HCT116 (cell line): ENCODE data around the gene CCDC81. TPM values are rescaled to one million over a fixed set of nuclear protein-coding genes. Genes with fewer than 3 reads are reported as not detected.
"Not testable (repeated sequence)": the region's sequence is repeated elsewhere in the genome, so short reads cannot be mapped to it uniquely, and the experiment has no call there.

Source experiments
- ATAC-seq: fragments of 200-7000 bp; cut with Tn5 transposase; 2 replicates; pipeline ENCODE4 v1.9.1; 2020; ENCODE audit warnings: mild to moderate bottlenecking, moderate library complexity
- BruUV-seq: library from RNA; stranded (reverse); fragments of 400-500 nt; replicated peaks from 2 replicates; lab custom pipeline; 2021; lab: Mats Ljungman, UMichigan
- CTCF ChIA-PET: fragments of 300-600 bp; sonication (Branson Sonifier 250); formaldehyde crosslinking; loops from one replicate; lab custom pipeline; 2021; ENCODE audit warnings: antibody characterized with exemption; lab: Charles Lee
- POLR2A ChIA-PET: fragments of 300-600, 350-600 bp; sonication (Branson Sonifier 250); formaldehyde crosslinking; loops from one replicate; lab custom pipeline; 2021; ENCODE audit warnings: antibody characterized with exemption; lab: Charles Lee
- RAD21 ChIA-PET, 2 experiments: fragments of 300-600 bp; sonication (Branson Sonifier 250); formaldehyde crosslinking; loops; one replicate each; lab custom pipeline; 2023; ENCODE audit warnings: low total read pairs in 2 of 2; ENCODE audit not compliant: uncharacterized antibody in 2 of 2, unreplicated experiment in 2 of 2, low non-redundant PET in 1 of 2; lab: Charles Lee
- DNase-seq: peaks from one replicate; pipeline ENCODE4 v3.0.0-alpha.2; 2010; ENCODE audit warnings: low read depth, low spot score
- H2AFZ ChIP-seq: fragments of 200-600 bp; shearing (Covaris generic), sonication (generic); 2 replicates; pipeline ENCODE4 v1.6.1; 2017; ENCODE audit warnings: low read depth, mixed run types, mixed read lengths, antibody characterized with exemption, low read length; ENCODE audit not compliant: poor library complexity, severe bottlenecking
- H3K27ac ChIP-seq: 2 replicates; pipeline ENCODE4 v1.5.1; 2012; ENCODE audit warnings: low read depth, low read length
- H3K27me3 ChIP-seq: fragments of 200-600 bp; sonication (generic); 2 replicates; pipeline ENCODE4 v1.6.1; 2016; ENCODE audit warnings: mixed run types, low read length, mixed read lengths; ENCODE audit not compliant: insufficient read depth
- H3K36me3 ChIP-seq, 2 experiments: fragments of 200-500 bp in 1 of 2; fragments of 200-600 bp in 1 of 2; sonication (Bioruptor generic) in 1 of 2; sonication (generic) in 1 of 2; 2 replicates each; pipeline versions ENCODE4 v1.5.1 to v1.6.1; 2014 to 2016; ENCODE audit warnings: low read length in 2 of 2, inconsistent platforms in 1 of 2, mixed read lengths in 1 of 2, mixed run types in 1 of 2; ENCODE audit not compliant: insufficient read depth in 2 of 2, control insufficient read depth in 1 of 2
- H3K4me1 ChIP-seq, 2 experiments: fragments of 200-600 bp in 1 of 2; sonication (generic) in 1 of 2; 2 replicates each; pipeline versions ENCODE4 v1.5.1 to v1.6.1; 2012 to 2017; ENCODE audit warnings: low read length in 2 of 2, inconsistent platforms in 1 of 2, mild to moderate bottlenecking in 1 of 2, mixed read lengths in 1 of 2, mixed run types in 1 of 2, moderate library complexity in 1 of 2; ENCODE audit not compliant: insufficient read depth in 2 of 2, control insufficient read depth in 1 of 2
- H3K4me2 ChIP-seq: fragments of 200-600 bp; sonication (generic); 2 replicates; pipeline ENCODE4 v1.6.1; 2017; ENCODE audit warnings: mixed run types, low read length, mixed read lengths
- H3K4me3 ChIP-seq, 2 experiments: fragments of 200-600 bp in 1 of 2; sonication (generic) in 1 of 2; replicated peaks in 1 of 2; 2 replicates each; pipeline ENCODE4 v1.5.1; 2011 to 2016; ENCODE audit warnings: low read length in 2 of 2, control low read depth in 1 of 2, low read depth in 1 of 2, mild to moderate bottlenecking in 1 of 2, mixed read lengths in 1 of 2, mixed run types in 1 of 2
- H3K79me2 ChIP-seq: fragments of 200-600 bp; sonication (generic); 2 replicates; pipeline ENCODE4 v1.6.1; 2017; ENCODE audit warnings: mild to moderate bottlenecking, mixed run types, low read length, moderate library complexity, mixed read lengths; ENCODE audit not compliant: insufficient read depth
- H3K9ac ChIP-seq: fragments of 200-600 bp; sonication (generic); 2 replicates; pipeline ENCODE4 v1.6.1; 2016; ENCODE audit warnings: low read length, mixed read lengths
- H3K9me2 ChIP-seq: fragments of 200-600 bp; sonication (generic), shearing (Covaris generic); 2 replicates; pipeline ENCODE4 v1.6.1; 2017; ENCODE audit warnings: mixed run types, mild to moderate bottlenecking, moderate library complexity; ENCODE audit not compliant: insufficient read depth
- H3K9me3 ChIP-seq, 2 experiments: fragments of 200-500 bp in 1 of 2; fragments of 200-600 bp in 1 of 2; sonication (Bioruptor generic) in 1 of 2; sonication (generic) in 1 of 2; 2 replicates each; pipeline ENCODE4 v1.6.1; 2014 to 2017; ENCODE audit warnings: low read length in 2 of 2, mixed read lengths in 2 of 2, inconsistent platforms in 1 of 2, low read depth in 1 of 2, mild to moderate bottlenecking in 1 of 2, mixed run types in 1 of 2, moderate library complexity in 1 of 2; ENCODE audit not compliant: control insufficient read depth in 1 of 2, insufficient read depth in 1 of 2
- H4K20me1 ChIP-seq: fragments of 200-600 bp; sonication (generic), shearing (Covaris generic); 2 replicates; pipeline ENCODE4 v1.6.1; 2017; ENCODE audit warnings: mixed run types, mild to moderate bottlenecking, moderate library complexity; ENCODE audit not compliant: insufficient read depth
- CBX3 ChIP-seq: IDR thresholded peaks from 2 replicates; pipeline ENCODE4 v1.6.1; 2012; ENCODE audit warnings: low read depth
- CEBPB ChIP-seq: IDR thresholded peaks from 2 replicates; pipeline ENCODE4 v1.6.1; 2012; ENCODE audit warnings: low read depth
- EGR1 ChIP-seq: IDR thresholded peaks from 2 replicates; pipeline ENCODE4 v1.6.1; 2012; ENCODE audit warnings: low read depth
- ELF1 ChIP-seq: IDR thresholded peaks from 2 replicates; pipeline ENCODE4 v1.6.1; 2012; ENCODE audit warnings: low read depth, borderline replicate concordance
- EZH2phosphoT487 ChIP-seq: fragments of 200-600 bp; IDR thresholded peaks from 2 replicates; pipeline ENCODE4 v1.6.1; 2018; ENCODE audit warnings: antibody characterized with exemption, borderline replicate concordance
- FOSL1 ChIP-seq: IDR thresholded peaks from 2 replicates; pipeline ENCODE4 v1.6.1; 2012; ENCODE audit warnings: low read depth
- POLR2A ChIP-seq: IDR thresholded peaks from 2 replicates; pipeline ENCODE4 v1.7.0; 2011; ENCODE audit warnings: borderline replicate concordance; ENCODE audit not compliant: insufficient read depth, insufficient read length; ENCODE audit errors: extremely low read depth
- RAD21 ChIP-seq: IDR thresholded peaks from 2 replicates; pipeline ENCODE4 v1.6.1; 2012; ENCODE audit warnings: low read depth, mild to moderate bottlenecking
- SP1 ChIP-seq: IDR thresholded peaks from 2 replicates; pipeline ENCODE4 v1.6.1; 2012; ENCODE audit warnings: low read depth
- TCF7L2 ChIP-seq: IDR thresholded peaks from 2 replicates; pipeline ENCODE4 v1.7.0; 2011; ENCODE audit warnings: borderline replicate concordance, inconsistent platforms; ENCODE audit not compliant: insufficient read depth, insufficient read length; ENCODE audit errors: extremely low read depth
- YY1 ChIP-seq: IDR thresholded peaks from 2 replicates; pipeline ENCODE4 v1.6.1; 2011; ENCODE audit warnings: low read length, low read depth, moderate library complexity, mild to moderate bottlenecking; ENCODE audit not compliant: insufficient replicate concordance; ENCODE audit errors: extremely low read depth
- ZNF274 ChIP-seq: fragments of 200-500 bp; sonication (Bioruptor generic); IDR thresholded peaks from 2 replicates; pipeline ENCODE4 v1.6.1; 2014; ENCODE audit warnings: mild to moderate bottlenecking, low read depth, low read length, inconsistent platforms
- intact Hi-C: fragments of 100-400 bp; cut with micrococcal nuclease; formaldehyde crosslinking; loops from 2 replicates; pipeline ENCODE4 v1.10.0; 2022
- total RNA-seq: library from RNA; stranded (reverse); gene quantifications from one replicate; pipeline ENCODE4 v1.2.1, GENCODE V29; 2021; ENCODE audit not compliant: unreplicated experiment
- TF ChIP-seq, protein P1 (sequence below): IDR thresholded peaks from 2 replicates; pipeline ENCODE4 v1.6.1; 2012
- TF ChIP-seq, protein P2 (sequence below): IDR thresholded peaks from 2 replicates; pipeline ENCODE4 v1.6.1; 2011; ENCODE audit warnings: mild to moderate bottlenecking, low read length, moderate library complexity; ENCODE audit not compliant: insufficient replicate concordance; ENCODE audit errors: extremely low read depth
- TF ChIP-seq, protein P3 (sequence below): IDR thresholded peaks from 2 replicates; pipeline ENCODE4 v1.6.1; 2012; ENCODE audit warnings: low read depth

CCDC81 gene
- total RNA-seq, 1 experiment from 2014 or later = 0.69 TPM

- no TSS peak for BruUV-seq
- Histone ChIP-seq H3K27ac (no peak overlapping the region), H3K4me1 (no peaks in the 10 kb centered on the region), H3K36me3 (no peaks in the 10 kb centered on the region), H3K9me2 (no peaks in the 10 kb centered on the region), H3K9me3 (no peaks in the 10 kb centered on the region), H3K9ac (no peak overlapping the region), H2AFZ (no peak overlapping the region), H3K4me3 (no peak overlapping the region), H3K79me2 (no peaks in the 10 kb centered on the region), H3K27me3 (no peaks in the 10 kb centered on the region), H3K4me2 (no peak overlapping the region)
- intact Hi-C loops = no loop called here
- RAD21 ChIA-PET = no interaction called here
- POLR2A ChIA-PET = no interaction called here
- no peak for ATAC-seq
- TF ChIP-seq RAD21 (no peak), ZNF274 (no peak), CBX3 (no peak), EZH2phosphoT487 (no peak), YY1 (no peak), ELF1 (no peak), TCF7L2 (no peak), POLR2A (no peak), SP1 (no peak), FOSL1 (no peak), CEBPB (no peak), EGR1 (no peak)
- TF ChIP-seq, protein P1, sequence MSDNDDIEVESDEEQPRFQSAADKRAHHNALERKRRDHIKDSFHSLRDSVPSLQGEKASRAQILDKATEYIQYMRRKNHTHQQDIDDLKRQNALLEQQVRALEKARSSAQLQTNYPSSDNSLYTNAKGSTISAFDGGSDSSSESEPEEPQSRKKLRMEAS = no peak
- TF ChIP-seq, protein P2, sequence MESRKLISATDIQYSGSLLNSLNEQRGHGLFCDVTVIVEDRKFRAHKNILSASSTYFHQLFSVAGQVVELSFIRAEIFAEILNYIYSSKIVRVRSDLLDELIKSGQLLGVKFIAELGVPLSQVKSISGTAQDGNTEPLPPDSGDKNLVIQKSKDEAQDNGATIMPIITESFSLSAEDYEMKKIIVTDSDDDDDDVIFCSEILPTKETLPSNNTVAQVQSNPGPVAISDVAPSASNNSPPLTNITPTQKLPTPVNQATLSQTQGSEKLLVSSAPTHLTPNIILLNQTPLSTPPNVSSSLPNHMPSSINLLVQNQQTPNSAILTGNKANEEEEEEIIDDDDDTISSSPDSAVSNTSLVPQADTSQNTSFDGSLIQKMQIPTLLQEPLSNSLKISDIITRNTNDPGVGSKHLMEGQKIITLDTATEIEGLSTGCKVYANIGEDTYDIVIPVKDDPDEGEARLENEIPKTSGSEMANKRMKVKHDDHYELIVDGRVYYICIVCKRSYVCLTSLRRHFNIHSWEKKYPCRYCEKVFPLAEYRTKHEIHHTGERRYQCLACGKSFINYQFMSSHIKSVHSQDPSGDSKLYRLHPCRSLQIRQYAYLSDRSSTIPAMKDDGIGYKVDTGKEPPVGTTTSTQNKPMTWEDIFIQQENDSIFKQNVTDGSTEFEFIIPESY = no peak
- TF ChIP-seq, protein P3, sequence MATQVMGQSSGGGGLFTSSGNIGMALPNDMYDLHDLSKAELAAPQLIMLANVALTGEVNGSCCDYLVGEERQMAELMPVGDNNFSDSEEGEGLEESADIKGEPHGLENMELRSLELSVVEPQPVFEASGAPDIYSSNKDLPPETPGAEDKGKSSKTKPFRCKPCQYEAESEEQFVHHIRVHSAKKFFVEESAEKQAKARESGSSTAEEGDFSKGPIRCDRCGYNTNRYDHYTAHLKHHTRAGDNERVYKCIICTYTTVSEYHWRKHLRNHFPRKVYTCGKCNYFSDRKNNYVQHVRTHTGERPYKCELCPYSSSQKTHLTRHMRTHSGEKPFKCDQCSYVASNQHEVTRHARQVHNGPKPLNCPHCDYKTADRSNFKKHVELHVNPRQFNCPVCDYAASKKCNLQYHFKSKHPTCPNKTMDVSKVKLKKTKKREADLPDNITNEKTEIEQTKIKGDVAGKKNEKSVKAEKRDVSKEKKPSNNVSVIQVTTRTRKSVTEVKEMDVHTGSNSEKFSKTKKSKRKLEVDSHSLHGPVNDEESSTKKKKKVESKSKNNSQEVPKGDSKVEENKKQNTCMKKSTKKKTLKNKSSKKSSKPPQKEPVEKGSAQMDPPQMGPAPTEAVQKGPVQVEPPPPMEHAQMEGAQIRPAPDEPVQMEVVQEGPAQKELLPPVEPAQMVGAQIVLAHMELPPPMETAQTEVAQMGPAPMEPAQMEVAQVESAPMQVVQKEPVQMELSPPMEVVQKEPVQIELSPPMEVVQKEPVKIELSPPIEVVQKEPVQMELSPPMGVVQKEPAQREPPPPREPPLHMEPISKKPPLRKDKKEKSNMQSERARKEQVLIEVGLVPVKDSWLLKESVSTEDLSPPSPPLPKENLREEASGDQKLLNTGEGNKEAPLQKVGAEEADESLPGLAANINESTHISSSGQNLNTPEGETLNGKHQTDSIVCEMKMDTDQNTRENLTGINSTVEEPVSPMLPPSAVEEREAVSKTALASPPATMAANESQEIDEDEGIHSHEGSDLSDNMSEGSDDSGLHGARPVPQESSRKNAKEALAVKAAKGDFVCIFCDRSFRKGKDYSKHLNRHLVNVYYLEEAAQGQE = no peak
- TF ChIP-seq, all 23 proteins: peak for 0
- no peak for DNase-seq
- CTCF ChIA-PET = no interaction called here
- H4K20me1 ChIP-seq = no peaks in the 10 kb centered on the region
Observed at GRCh38 chr11:86422371-86422770, 47.7 kb downstream of the CCDC81 start.

GRCh38 chr11:86423488-86423887 lies 48.8 kb downstream of the CCDC81 start:
- RAD21 ChIA-PET, H3K27me3 ChIP-seq, DNase-seq, BruUV-seq, H3K4me1 ChIP-seq, H3K79me2 ChIP-seq, H3K9me3 ChIP-seq, POLR2A ChIA-PET, intact Hi-C loops, CTCF ChIA-PET, H3K36me3 ChIP-seq, ATAC-seq, H3K9ac ChIP-seq, H3K9me2 ChIP-seq, H3K27ac ChIP-seq, H3K4me2 ChIP-seq, H3K4me3 ChIP-seq, H2AFZ ChIP-seq, H4K20me1 ChIP-seq: not testable (repeated sequence)
